ENCODE data around the gene EPPIN. TPM values are rescaled to one million over a fixed set of nuclear protein-coding genes. Genes with fewer than 3 reads are reported as not detected.

The EPPIN gene
- total RNA-seq (2022) = not detected in 2 replicates
- not detected for Bru-seq, nascent RNA
- BruChase-seq, experiment 1, labeled RNA remaining after a 6-hour chase = not detected
- BruChase-seq, experiment 2, labeled RNA remaining after a 2-hour chase = percentile 21 among the genes with signal in this experiment
- long read RNA-seq = 0 reads

DNA sequence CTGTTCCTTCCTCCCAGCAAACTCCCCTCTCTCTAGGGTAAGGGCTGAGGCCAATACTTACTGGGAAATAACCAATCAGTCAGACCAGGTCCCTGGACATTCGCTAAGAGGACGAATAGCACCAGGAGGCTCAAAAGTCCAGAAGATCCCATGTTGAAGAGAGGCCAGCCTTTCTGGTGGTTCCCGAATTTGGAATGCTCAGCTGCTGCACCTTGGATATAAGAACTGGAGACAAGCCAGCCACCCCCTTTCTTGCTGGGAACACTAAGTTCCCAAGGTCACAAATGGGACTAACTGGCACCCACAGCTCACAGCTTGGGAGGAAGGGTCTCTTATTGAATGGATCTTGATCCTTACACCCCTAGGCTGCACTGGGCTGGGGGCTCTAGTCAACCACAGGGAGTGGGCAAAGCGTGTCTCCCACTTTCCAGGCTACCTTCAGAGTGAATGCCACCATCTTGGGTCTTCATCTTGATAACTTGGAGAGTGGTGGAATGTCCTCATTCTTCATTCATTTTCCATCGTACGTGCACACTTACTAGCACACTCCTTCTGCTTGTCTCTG lies at the start of gene EPPIN:
Gene EPPIN (minus strand): TSS at position 196 of the 565 bp plus-strand sequence. CDS start 44 bp downstream, at position 152.
- Mint-ChIP-seq H3K36me3 (ENCODE audit: insufficient read depth, unreplicated experiment) (no peaks in the 10 kb centered on the region), H3K4me1 (ENCODE audit: low read depth, unreplicated experiment) (peaks cover 7% of the 10 kb centered on the region), H3K9me3 (ENCODE audit: low read depth, unreplicated experiment) (peaks cover 6% of the 10 kb centered on the region), H3K27me3 (ENCODE audit: unreplicated experiment) (peaks cover 41% of the 10 kb centered on the region), H3K4me3 (ENCODE audit: low read depth, unreplicated experiment) (no peak within 1 kb of the TSS), H3K27ac (ENCODE audit: unreplicated experiment) (no peak within 1 kb of the TSS)
- TF ChIP-seq, protein P1, sequence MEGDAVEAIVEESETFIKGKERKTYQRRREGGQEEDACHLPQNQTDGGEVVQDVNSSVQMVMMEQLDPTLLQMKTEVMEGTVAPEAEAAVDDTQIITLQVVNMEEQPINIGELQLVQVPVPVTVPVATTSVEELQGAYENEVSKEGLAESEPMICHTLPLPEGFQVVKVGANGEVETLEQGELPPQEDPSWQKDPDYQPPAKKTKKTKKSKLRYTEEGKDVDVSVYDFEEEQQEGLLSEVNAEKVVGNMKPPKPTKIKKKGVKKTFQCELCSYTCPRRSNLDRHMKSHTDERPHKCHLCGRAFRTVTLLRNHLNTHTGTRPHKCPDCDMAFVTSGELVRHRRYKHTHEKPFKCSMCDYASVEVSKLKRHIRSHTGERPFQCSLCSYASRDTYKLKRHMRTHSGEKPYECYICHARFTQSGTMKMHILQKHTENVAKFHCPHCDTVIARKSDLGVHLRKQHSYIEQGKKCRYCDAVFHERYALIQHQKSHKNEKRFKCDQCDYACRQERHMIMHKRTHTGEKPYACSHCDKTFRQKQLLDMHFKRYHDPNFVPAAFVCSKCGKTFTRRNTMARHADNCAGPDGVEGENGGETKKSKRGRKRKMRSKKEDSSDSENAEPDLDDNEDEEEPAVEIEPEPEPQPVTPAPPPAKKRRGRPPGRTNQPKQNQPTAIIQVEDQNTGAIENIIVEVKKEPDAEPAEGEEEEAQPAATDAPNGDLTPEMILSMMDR (IDR thresholded peaks at IDR 0.05; ENCODE audit: unreplicated experiment) = no peak
- DNase-seq = no peak
- no TSS peak for BruUV-seq (replicated peaks)
- CTCF ChIA-PET = interaction anchor here (1.9 kb wide), 1 partner anchor 224 kb away, joined by 8 read pairs; no protein-coding TSS in a partner anchor
- intact Hi-C loops (cut with micrococcal nuclease; ENCODE audit: unreplicated experiment) = no loop called here

- Mint-ChIP-seq H3K27ac (ENCODE audit: unreplicated experiment) (no peak overlapping the region), H3K9me3 (ENCODE audit: low read depth, unreplicated experiment) (no peaks in the 10 kb centered on the region), H3K36me3 (ENCODE audit: insufficient read depth, unreplicated experiment) (no peaks in the 10 kb centered on the region), H3K27me3 (ENCODE audit: unreplicated experiment) (peaks cover 64% of the 10 kb centered on the region), H3K4me3 (ENCODE audit: low read depth, unreplicated experiment) (no peak overlapping the region), H3K4me1 (ENCODE audit: low read depth, unreplicated experiment) (no peaks in the 10 kb centered on the region)
- BruUV-seq (replicated peaks) = no TSS peak
- TF ChIP-seq, protein P1 (IDR thresholded peaks at IDR 0.05; ENCODE audit: unreplicated experiment) = no peak
- DNase-seq = no peak
- intact Hi-C loops (cut with micrococcal nuclease; ENCODE audit: unreplicated experiment) = no loop called here
- CTCF ChIA-PET = interaction anchor here (1.7 kb wide), 1 partner anchor 176 kb away, joined by 3 read pairs; no protein-coding TSS in a partner anchor
These were observed 48.0 kb upstream of the EPPIN start for GRCh38 chr20:45595235-45595634.

DNA sequence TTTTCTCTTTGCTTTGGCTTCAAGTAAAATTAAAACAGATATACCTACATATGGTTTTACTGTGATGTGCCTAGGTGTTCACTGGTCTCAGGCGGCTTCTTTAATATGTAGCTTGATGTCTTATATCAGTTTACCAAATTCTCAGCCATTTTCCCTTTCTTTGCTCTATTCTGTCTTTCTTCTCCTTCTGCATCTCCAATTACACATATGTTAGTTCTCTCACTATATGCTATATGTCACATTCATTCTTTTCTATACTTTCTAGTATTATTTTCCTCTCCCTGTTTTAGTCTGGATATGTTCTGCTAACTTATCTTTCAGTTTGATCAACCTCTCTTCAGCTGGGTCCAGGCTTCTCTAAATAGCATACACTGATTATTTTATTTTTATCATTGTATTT lies 46.3 kb upstream of the EPPIN start:
- Mint-ChIP-seq H3K4me1 (ENCODE audit: low read depth, unreplicated experiment) (peaks cover 8% of the 10 kb centered on the region), H3K36me3 (ENCODE audit: insufficient read depth, unreplicated experiment) (no peaks in the 10 kb centered on the region), H3K4me3 (ENCODE audit: low read depth, unreplicated experiment) (no peak overlapping the region), H3K27me3 (ENCODE audit: unreplicated experiment) (peaks cover 47% of the 10 kb centered on the region), H3K9me3 (ENCODE audit: low read depth, unreplicated experiment) (no peaks in the 10 kb centered on the region), H3K27ac (ENCODE audit: unreplicated experiment) (no peak overlapping the region)
- CTCF ChIA-PET = interaction anchor here (0.9 to 1.7 kb wide), 2 partner anchors 177 to 271 kb away, joined by 3 read pairs; no protein-coding TSS in a partner anchor
- intact Hi-C loops (cut with micrococcal nuclease; ENCODE audit: unreplicated experiment) = no loop called here
- no peak for DNase-seq
- TF ChIP-seq, protein P1 (IDR thresholded peaks at IDR 0.05; ENCODE audit: unreplicated experiment) = no peak
- BruUV-seq (replicated peaks) = no TSS peak

GRCh38 chr20:45592574-45593189 lies 45.5 kb upstream of the EPPIN start:
- TF ChIP-seq, protein P1 (IDR thresholded peaks at IDR 0.05; ENCODE audit: unreplicated experiment) = peak; percentile 91
- no TSS peak for BruUV-seq (replicated peaks)
- H3K36me3 Mint-ChIP-seq (ENCODE audit: insufficient read depth, unreplicated experiment) = no peaks in the 10 kb centered on the region
- H3K4me1 Mint-ChIP-seq (ENCODE audit: low read depth, unreplicated experiment) = peaks cover 8% of the 10 kb centered on the region
- intact Hi-C loops (cut with micrococcal nuclease; ENCODE audit: unreplicated experiment) = loop anchor here (1.0 kb wide), 1 partner anchor 179 kb away; no protein-coding TSS in a partner anchor
- DNase-seq = peak; percentile 63
- CTCF ChIA-PET = interaction anchor here (1.0 kb wide), 1 partner anchor 179 kb away, joined by 7 read pairs; no protein-coding TSS in a partner anchor
- no peak overlapping the region for H3K27ac Mint-ChIP-seq (ENCODE audit: unreplicated experiment)
- no peak overlapping the region for H3K4me3 Mint-ChIP-seq (ENCODE audit: low read depth, unreplicated experiment)
- no peaks in the 10 kb centered on the region for H3K9me3 Mint-ChIP-seq (ENCODE audit: low read depth, unreplicated experiment)
- H3K27me3 Mint-ChIP-seq (ENCODE audit: unreplicated experiment) = peaks cover 39% of the 10 kb centered on the region
